Breast epithelium (tissue), 3 donors: ENCODE data around the gene MSL3.

ENCODE experiments used
- POLR2A ChIP-seq: fragments of 450-650 bp; IDR thresholded peaks from one replicate; pipeline ENCODE4 v1.6.1; 2016; ENCODE audit warnings: antibody characterized with exemption, mild to moderate bottlenecking, moderate library complexity
- POLR2AphosphoS5 ChIP-seq, 3 donors: sonication (generic); formaldehyde crosslinking; IDR thresholded peaks; one replicate each; pipeline ENCODE4 v1.6.1; 2017; ENCODE audit warnings: antibody characterized with exemption in 3 of 3
- TF ChIP-seq, protein P1 (sequence below), 3 donors: fragments of 450-650 bp; IDR thresholded peaks; one replicate each; pipeline ENCODE4 v1.5.1; 2016 to 2017; ENCODE audit warnings: antibody characterized with exemption in 3 of 3, mild to moderate bottlenecking in 3 of 3, moderate library complexity in 3 of 3

DNA sequence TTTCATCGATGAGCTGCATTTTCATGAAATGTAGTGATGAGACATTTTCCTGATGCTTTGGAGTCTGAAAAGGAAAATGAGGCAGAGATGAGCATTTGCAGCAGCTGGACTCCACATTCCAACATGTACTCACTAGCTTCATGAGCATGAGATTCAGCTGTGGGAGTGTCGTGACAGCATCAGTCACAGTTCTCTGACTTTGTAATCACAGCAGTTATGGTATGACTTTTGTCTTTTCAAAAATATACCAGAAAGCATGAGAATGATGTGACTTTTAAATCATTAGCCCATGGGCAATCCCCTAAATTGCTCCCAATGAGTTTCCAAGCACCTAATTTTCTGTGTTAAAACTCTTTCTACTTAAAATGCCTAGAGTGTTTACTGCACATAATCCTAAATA lies 18.3 kb upstream of the MSL3 start:
- no peak for TF ChIP-seq POLR2A
- TF ChIP-seq, protein P1, sequence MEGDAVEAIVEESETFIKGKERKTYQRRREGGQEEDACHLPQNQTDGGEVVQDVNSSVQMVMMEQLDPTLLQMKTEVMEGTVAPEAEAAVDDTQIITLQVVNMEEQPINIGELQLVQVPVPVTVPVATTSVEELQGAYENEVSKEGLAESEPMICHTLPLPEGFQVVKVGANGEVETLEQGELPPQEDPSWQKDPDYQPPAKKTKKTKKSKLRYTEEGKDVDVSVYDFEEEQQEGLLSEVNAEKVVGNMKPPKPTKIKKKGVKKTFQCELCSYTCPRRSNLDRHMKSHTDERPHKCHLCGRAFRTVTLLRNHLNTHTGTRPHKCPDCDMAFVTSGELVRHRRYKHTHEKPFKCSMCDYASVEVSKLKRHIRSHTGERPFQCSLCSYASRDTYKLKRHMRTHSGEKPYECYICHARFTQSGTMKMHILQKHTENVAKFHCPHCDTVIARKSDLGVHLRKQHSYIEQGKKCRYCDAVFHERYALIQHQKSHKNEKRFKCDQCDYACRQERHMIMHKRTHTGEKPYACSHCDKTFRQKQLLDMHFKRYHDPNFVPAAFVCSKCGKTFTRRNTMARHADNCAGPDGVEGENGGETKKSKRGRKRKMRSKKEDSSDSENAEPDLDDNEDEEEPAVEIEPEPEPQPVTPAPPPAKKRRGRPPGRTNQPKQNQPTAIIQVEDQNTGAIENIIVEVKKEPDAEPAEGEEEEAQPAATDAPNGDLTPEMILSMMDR (IDR thresholded peaks at IDR 0.05): no peak
- no peak for TF ChIP-seq POLR2AphosphoS5 (IDR thresholded peaks at IDR 0.05)
